ENCODE results near the gene MEST.
"Not testable (repeated sequence)": the region's sequence is repeated elsewhere in the genome, so short reads cannot be mapped to it uniquely, and the experiment has no call there.

MEST gene

DNA sequence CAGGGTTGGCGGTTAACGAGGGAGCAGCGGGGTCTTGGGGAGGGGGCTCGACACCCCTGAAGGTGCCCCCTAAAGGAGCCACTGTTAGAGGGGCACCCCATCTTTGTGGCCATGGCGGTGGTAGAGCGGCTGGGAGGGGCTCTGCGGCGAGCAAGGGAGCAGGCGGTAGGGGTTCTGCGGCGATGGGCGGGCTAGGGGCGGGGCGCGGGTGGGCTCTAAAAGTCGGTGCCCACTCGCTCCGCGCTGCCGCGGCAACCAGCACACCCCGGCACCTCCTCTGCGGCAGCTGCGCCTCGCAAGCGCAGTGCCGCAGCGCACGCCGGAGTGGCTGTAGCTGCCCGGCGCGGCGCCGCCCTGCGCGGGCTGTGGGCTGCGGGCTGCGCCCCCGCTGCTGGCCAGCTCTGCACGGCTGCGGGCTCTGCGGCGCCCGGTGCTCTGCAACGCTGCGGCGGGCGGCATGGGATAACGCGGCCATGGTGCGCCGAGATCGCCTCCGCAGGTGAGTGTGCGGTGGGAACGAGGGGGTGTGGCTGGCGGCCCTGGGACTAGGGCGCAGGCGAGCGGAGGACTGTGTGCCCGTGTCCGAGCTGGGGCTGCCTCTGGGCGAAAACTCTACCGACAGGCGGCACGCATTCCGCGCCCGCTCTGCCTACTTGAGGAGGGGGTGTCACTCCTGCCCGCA, at the start of gene MEST:
TSS of gene MEST (plus strand) at position 245 of the 682 bp plus-strand sequence. CDS start at position 474, 229 bp downstream.
- DNase-seq = no peak

GRCh38 chr7:130442601-130443000, 49.3 kb upstream of the MEST start:
- no peak for DNase-seq

- no peak for DNase-seq
Observed at GRCh38 chr7:130444234-130444633, 47.7 kb upstream of the MEST start.

DNA sequence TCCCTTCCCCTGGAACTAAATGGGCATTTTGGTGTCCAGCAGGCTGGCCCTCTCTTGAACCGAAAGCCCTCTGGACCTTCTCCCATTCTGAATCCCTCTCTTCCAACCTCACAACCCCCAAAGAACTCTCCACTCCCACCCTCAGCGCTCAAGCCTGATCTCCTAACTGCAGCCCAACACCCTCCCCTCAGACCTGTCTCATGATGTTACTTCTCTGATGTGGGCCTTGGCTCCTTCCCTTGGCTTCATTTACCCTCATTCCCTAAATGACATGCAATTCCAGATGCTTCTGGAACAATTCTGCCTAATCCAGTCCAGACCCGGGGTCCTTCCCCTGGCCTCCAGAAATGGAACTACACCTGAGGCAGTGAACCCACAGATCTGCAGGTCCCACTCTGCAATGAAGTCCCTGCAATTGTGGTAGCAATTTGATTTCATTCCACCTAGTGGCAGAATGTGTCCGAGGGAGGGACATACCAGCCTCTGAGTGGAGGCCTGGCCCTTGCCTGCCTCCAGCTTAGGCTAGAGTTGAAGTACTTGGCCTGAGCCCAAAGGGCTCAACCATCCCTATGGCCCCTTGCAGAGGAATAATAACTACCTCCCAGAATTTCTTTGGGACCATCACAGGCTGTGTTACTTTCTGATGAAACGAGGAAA, 47.0 kb upstream of the MEST start:
- no peak for DNase-seq

DNA sequence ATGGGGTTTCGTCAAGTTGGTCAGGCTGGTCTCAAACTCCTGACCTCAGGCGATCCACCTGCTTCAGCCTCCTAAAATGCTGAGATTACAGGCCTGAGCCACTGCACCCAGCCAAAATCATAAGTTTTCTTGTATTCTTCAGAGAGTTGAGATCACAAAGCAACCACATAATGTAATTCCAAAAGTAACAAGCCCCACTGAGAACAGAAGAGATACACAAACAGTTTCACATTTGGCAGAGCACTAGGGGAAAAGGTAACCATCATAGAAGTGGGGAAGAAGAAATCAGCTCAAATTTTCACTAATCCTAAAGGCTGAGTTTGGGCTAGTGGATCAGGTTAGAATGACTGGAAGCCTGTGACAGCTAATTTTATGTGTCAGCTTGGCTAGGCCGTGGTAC, 45.6 kb upstream of the MEST start:
- DNase-seq = no peak

DNA sequence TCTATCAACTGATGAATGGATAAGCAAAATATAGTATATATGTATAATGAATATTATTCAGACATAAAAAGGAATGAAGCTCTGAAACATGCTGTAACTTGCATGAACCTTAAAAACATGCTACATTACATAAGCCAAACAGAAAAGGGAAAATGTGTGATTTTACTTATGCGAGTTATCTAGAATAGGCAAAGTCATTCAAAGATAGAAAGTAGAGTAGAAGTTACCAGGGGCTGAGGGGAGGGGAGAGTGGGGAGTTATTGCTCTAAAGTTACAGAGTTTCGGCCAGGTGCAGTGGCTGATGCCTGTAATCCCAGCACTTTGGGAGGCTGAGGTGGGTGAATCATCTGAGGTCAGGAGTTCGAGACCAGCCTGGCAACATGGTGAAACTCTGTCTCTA, 40.5 kb upstream of the MEST start:
- not testable (repeated sequence) for DNase-seq

GRCh38 chr7:130452951-130453350, 38.9 kb upstream of the MEST start:
- no peak for DNase-seq

DNA sequence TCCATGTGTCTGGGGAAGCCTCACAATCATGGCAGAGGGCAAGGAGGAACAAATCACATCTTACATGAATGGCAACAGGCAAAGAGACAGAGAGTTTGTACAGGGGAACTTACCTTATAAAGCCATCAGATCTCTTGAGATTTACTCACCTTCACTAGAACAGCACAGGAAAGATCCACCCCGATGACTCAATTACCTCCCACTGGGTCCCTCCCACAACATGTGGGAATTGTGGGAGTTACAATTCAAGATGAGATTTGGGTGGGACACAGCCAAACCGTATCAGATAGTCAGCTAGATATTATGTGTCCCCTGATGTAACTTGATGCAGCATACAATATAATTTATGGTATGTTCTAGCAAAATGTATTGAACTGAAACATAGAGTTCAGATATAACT, 36.9 kb upstream of the MEST start:
- DNase-seq = no peak

GRCh38 chr7:130458257-130458656, 33.6 kb upstream of the MEST start:
- DNase-seq = no peak

- no peak for DNase-seq
Observed at GRCh38 chr7:130461272-130461671, 30.6 kb upstream of the MEST start.

- DNase-seq = no peak
Observed at GRCh38 chr7:130463553-130464434, 28.1 kb upstream of the MEST start.

- no peak for DNase-seq
Observed at GRCh38 chr7:130468612-130469011, 23.3 kb upstream of the MEST start.

DNA sequence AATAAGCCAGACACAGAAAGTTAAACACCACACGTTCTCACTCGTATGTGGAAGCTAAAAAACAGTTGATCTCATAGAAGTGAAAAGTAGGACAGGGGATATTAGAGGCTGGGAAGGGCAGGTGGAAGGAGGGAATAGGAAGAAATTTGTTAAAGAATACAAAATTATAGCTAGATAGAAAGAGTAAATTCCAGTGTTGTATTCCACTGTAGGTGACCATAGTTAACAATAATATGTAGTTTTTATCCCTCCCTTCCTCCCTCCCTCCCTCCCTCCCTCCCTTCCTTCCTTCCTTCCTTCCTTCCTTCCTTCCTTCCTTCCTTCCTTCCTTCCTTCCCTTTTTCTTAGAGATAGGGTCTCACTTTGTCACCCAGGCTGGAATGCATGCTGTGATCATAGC, 19.9 kb upstream of the MEST start:
- DNase-seq = no peak

GRCh38 chr7:130473289-130473688, 18.6 kb upstream of the MEST start:
- no peak for DNase-seq

- no peak for DNase-seq
Observed at GRCh38 chr7:130473876-130474275, 18.0 kb upstream of the MEST start.

GRCh38 chr7:130475776-130476175, 16.1 kb upstream of the MEST start:
- DNase-seq = no peak

GRCh38 chr7:130476297-130477150, 15.4 kb upstream of the MEST start:
- DNase-seq = no peak

DNA sequence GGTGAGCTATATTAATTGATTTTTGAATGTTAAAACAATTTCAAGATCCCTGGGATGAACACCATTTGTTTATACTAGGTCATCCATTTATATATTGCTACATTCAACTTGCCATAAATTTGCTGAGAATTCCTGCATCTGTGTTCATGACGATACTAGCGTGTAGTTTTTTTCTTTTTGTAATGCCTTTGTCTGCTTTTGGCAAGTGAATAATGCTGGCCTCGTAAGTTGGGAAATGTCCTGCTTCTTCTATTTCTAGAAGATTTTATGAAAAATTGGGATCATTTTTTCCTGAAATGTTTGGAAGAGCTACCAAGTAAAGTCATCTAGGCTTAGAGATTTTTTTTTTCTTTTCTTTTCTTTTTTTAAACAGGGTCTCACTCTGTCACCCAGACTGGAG, 12.9 kb upstream of the MEST start:
- DNase-seq = no peak

DNA sequence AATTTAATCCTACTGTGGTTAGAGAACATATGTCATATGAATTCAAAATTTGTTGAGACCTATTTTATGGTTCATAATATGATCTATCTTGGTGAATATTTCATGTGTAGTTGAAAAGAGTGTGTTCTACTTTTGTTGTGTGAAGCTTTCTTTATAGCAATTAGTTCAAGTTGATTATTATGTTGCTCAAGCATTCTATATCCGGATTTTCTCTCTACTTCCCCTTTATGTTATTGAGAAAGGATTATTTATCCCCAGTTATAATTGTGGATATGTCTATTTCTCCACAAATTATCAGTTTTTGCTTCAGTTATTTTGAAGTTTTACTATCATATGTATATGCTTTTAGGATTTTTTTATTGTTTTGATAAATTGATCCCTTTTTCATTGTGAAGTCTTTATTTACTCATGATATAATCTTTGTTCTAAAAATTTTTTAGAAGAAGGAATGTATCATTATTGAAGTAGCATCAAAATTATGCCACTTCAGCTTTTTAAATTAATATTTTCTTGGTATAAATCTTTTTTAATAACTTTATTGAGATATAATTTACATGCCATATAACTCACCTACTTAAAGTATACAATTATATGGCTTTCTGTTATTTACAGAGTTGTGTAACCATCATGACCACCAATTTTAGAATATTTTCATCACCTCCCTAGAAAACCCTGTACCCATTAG, 12.0 kb upstream of the MEST start:
- no peak for DNase-seq

DNA sequence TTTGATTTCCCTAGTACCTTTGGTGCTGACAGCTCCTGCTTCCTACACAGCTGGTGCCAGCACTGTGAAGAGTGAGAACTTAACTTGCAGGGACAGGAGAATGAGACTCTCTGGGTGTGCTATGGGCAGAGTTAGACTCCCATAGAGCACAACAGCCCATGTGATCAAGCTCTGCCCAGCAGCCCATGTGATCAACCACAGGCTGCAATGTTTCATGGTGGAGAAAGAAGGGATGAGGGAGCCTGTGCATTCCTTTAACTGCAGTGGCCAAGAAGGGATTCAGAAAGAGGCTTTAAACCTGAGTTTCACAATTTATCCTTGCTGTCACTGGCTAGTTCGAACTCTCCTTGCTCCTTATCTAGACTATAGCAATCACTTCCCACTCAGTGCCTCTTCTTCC, 10.0 kb upstream of the MEST start:
- no peak for DNase-seq

GRCh38 chr7:130483031-130483430, 8.9 kb upstream of the MEST start:
- no peak for DNase-seq

- no peak for DNase-seq
Observed at GRCh38 chr7:130485734-130486113, 6.2 kb upstream of the MEST start.

All from activated naive CD4-positive, alpha-beta T cell (primary cell).